DND-41 (cell line): ENCODE results near the gene FIBCD1.

Source experiments
- ATAC-seq: fragments of 200-7000 bp; cut with Tn5 transposase; 3 replicates; pipeline ENCODE4 v1.9.1; 2021; ENCODE audit warnings: low read depth; ENCODE audit not compliant: insufficient read depth
- DNase-seq: peaks from one replicate; pipeline ENCODE4 v3.0.0-alpha.2; 2020
- H2AFZ ChIP-seq: 2 replicates; pipeline ENCODE4 v1.6.0; 2012; ENCODE audit warnings: low read depth, low read length
- H3K27ac ChIP-seq: 2 replicates; pipeline ENCODE4 v1.5.1; 2012; ENCODE audit warnings: low read length, inconsistent platforms
- H3K27me3 ChIP-seq: fragments of 200-600 bp; sonication (generic); 2 replicates; pipeline ENCODE4 v1.6.0; 2012; ENCODE audit warnings: low read length, mild to moderate bottlenecking, inconsistent platforms; ENCODE audit not compliant: insufficient read depth, poor library complexity
- H3K36me3 ChIP-seq: 2 replicates; pipeline ENCODE4 v1.5.1; 2012; ENCODE audit warnings: low read length, inconsistent platforms; ENCODE audit not compliant: insufficient read depth
- H3K4me1 ChIP-seq: 2 replicates; pipeline ENCODE4 v1.5.1; 2012; ENCODE audit warnings: mild to moderate bottlenecking, low read length; ENCODE audit not compliant: insufficient read depth
- H3K4me2 ChIP-seq: 2 replicates; pipeline ENCODE4 v1.6.0; 2012; ENCODE audit warnings: mild to moderate bottlenecking, moderate library complexity, low read length, inconsistent platforms; ENCODE audit not compliant: insufficient read depth
- H3K4me3 ChIP-seq, 2 experiments: fragments of 200-600 bp in 1 of 2; shearing (Covaris generic) in 1 of 2; 2 replicates each; pipeline ENCODE4 v1.5.1; 2012 to 2016; ENCODE audit warnings: inconsistent platforms in 2 of 2, low read length in 2 of 2, mild to moderate bottlenecking in 2 of 2, low read depth in 1 of 2, moderate library complexity in 1 of 2
- H3K79me2 ChIP-seq: 2 replicates; pipeline ENCODE4 v1.6.0; 2012; ENCODE audit warnings: low read length, inconsistent platforms; ENCODE audit not compliant: insufficient read depth
- H3K9ac ChIP-seq: 2 replicates; pipeline ENCODE4 v1.6.0; 2012; ENCODE audit warnings: low read depth, mild to moderate bottlenecking, inconsistent platforms, low read length, moderate library complexity
- H3K9me3 ChIP-seq: 2 replicates; pipeline ENCODE4 v1.5.1; 2012; ENCODE audit warnings: low read length, moderate library complexity, mild to moderate bottlenecking, inconsistent platforms; ENCODE audit not compliant: insufficient read depth, severe bottlenecking
- H4K20me1 ChIP-seq: 2 replicates; pipeline ENCODE4 v1.6.0; 2012; ENCODE audit warnings: low read length; ENCODE audit not compliant: insufficient read depth
- CTCF ChIP-seq: IDR thresholded peaks from 2 replicates; pipeline ENCODE4 v1.5.1; 2012; ENCODE audit warnings: borderline replicate concordance, low read length, moderate library complexity, mild to moderate bottlenecking; ENCODE audit not compliant: poor library complexity, severe bottlenecking; ENCODE audit errors: extremely low read depth
- EZH2 ChIP-seq: IDR thresholded peaks from 3 replicates; pipeline ENCODE4 v1.6.1; 2012; ENCODE audit warnings: borderline replicate concordance, low read depth, mild to moderate bottlenecking, moderate library complexity, low read length, inconsistent platforms; ENCODE audit not compliant: severe bottlenecking

The FIBCD1 gene

GRCh38 chr9:130973686-130974281 lies 34.7 kb upstream of the FIBCD1 start:
- Histone ChIP-seq H3K9me3 (no peaks in the 10 kb centered on the region), H3K4me3 (no peak overlapping the region), H3K79me2 (no peaks in the 10 kb centered on the region), H4K20me1 (no peaks in the 10 kb centered on the region), H3K4me1 (no peaks in the 10 kb centered on the region), H3K4me2 (no peak overlapping the region), H3K27me3 (no peaks in the 10 kb centered on the region), H2AFZ (no peak overlapping the region), H3K36me3 (no peaks in the 10 kb centered on the region), H3K9ac (no peak overlapping the region), H3K27ac (no peak overlapping the region)
- ATAC-seq (no peak), DNase-seq (no peak)
- TF ChIP-seq EZH2 = no peak
- no peak for TF ChIP-seq CTCF

- no peak overlapping the region for H3K4me3 ChIP-seq
- ATAC-seq (no peak), DNase-seq (no peak)
- H3K9ac ChIP-seq = no peak overlapping the region
- no peaks in the 10 kb centered on the region for H3K27me3 ChIP-seq
- no peaks in the 10 kb centered on the region for H3K36me3 ChIP-seq
- no peaks in the 10 kb centered on the region for H3K79me2 ChIP-seq
- no peak overlapping the region for H3K4me2 ChIP-seq
- no peaks in the 10 kb centered on the region for H4K20me1 ChIP-seq
- no peak overlapping the region for H3K27ac ChIP-seq
- H3K9me3 ChIP-seq = no peaks in the 10 kb centered on the region
- H3K4me1 ChIP-seq = no peaks in the 10 kb centered on the region
- no peak overlapping the region for H2AFZ ChIP-seq
- no peak for TF ChIP-seq CTCF
These were observed 34.1 kb upstream of the FIBCD1 start for GRCh38 chr9:130972957-130973685.

- DNase-seq = no peak
- TF ChIP-seq EZH2 (no peak), CTCF (no peak)
These were observed 33.4 kb upstream of the FIBCD1 start for GRCh38 chr9:130972277-130972956.

More at GRCh38 chr9:130972277-130972956, 33.4 kb upstream of the FIBCD1 start:
- no peak overlapping the region for H3K4me2 ChIP-seq
- no peak overlapping the region for H3K4me3 ChIP-seq
- H3K27ac ChIP-seq = no peak overlapping the region
- no peaks in the 10 kb centered on the region for H3K27me3 ChIP-seq
- no peaks in the 10 kb centered on the region for H4K20me1 ChIP-seq
- no peaks in the 10 kb centered on the region for H3K4me1 ChIP-seq
- no peak for ATAC-seq
- no peaks in the 10 kb centered on the region for H3K36me3 ChIP-seq
- no peaks in the 10 kb centered on the region for H3K79me2 ChIP-seq
- no peak overlapping the region for H3K9ac ChIP-seq
- no peak overlapping the region for H2AFZ ChIP-seq
- H3K9me3 ChIP-seq = no peaks in the 10 kb centered on the region
